Measurements from ENCODE around the gene HSPB6. TPM values are rescaled to one million over a fixed set of nuclear protein-coding genes. Genes with fewer than 3 reads are reported as not detected.
A peak's percentile ranks its signal among the peaks of the same experiment; 100 is the strongest.

HSPB6 gene
- total RNA-seq, 1 donor from 2014 or later, result 21.7 TPM

- peaks cover 10% of the 10 kb centered on the region for H3K4me1 Mint-ChIP-seq
- DNase-seq (ENCODE audit: low spot score in 2 of 2, unreplicated experiment in 2 of 2), result no peak
Observed at GRCh38 chr19:35722897-35723296, 33.9 kb downstream of the HSPB6 start.

GRCh38 chr19:35722461-35722860 lies 34.4 kb downstream of the HSPB6 start:
- Mint-ChIP-seq H3K27ac (no peak overlapping the region), H3K36me3 (peaks cover 31% of the 10 kb centered on the region), H3K4me3 (no peak overlapping the region), H3K4me1 (peaks cover 10% of the 10 kb centered on the region), H3K9me3 (no peaks in the 10 kb centered on the region), H3K27me3 (ENCODE audit: low read depth) (no peaks in the 10 kb centered on the region)
- DNase-seq (ENCODE audit: low spot score in 2 of 2, unreplicated experiment in 2 of 2), result no peak
- no peak for TF ChIP-seq CTCF (IDR thresholded peaks at IDR 0.05; ENCODE audit: unreplicated experiment)

More at GRCh38 chr19:35722897-35723296, 33.9 kb downstream of the HSPB6 start:
- no peak overlapping the region for H3K4me3 Mint-ChIP-seq
- peaks cover 31% of the 10 kb centered on the region for H3K36me3 Mint-ChIP-seq
- no peaks in the 10 kb centered on the region for H3K27me3 Mint-ChIP-seq (ENCODE audit: low read depth)
- no peak for TF ChIP-seq CTCF (IDR thresholded peaks at IDR 0.05; ENCODE audit: unreplicated experiment)
- no peak overlapping the region for H3K27ac Mint-ChIP-seq
- H3K9me3 Mint-ChIP-seq, result no peaks in the 10 kb centered on the region

GRCh38 chr19:35721374-35721773 lies 35.5 kb downstream of the HSPB6 start:
- Mint-ChIP-seq H3K4me1 (peaks cover 13% of the 10 kb centered on the region), H3K36me3 (peaks cover 24% of the 10 kb centered on the region), H3K27ac (no peak overlapping the region), H3K27me3 (ENCODE audit: low read depth) (no peaks in the 10 kb centered on the region), H3K4me3 (peak overlapping the region; percentile 15), H3K9me3 (no peaks in the 10 kb centered on the region)
- no peak for DNase-seq (ENCODE audit: low spot score in 2 of 2, unreplicated experiment in 2 of 2)
- TF ChIP-seq CTCF (IDR thresholded peaks at IDR 0.05; ENCODE audit: unreplicated experiment), result no peak

DNA sequence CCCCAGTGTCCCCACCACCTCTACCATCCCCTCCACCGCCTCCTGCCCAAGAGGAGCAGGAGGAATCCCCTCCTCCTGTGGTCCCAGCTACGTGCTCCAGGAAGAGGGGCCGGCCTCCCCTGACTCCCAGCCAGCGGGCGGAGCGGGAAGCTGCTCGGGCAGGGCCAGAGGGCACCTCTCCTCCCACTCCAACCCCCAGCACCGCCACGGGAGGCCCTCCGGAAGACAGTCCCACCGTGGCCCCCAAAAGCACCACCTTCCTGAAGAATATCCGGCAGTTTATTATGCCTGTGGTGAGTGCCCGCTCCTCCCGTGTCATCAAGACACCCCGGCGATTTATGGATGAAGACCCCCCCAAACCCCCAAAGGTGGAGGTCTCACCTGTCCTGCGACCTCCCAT lies 36.2 kb downstream of the HSPB6 start:
- Mint-ChIP-seq H3K27ac (no peak overlapping the region), H3K9me3 (no peaks in the 10 kb centered on the region), H3K4me3 (no peak overlapping the region), H3K27me3 (ENCODE audit: low read depth) (no peaks in the 10 kb centered on the region), H3K4me1 (peaks cover 20% of the 10 kb centered on the region), H3K36me3 (peaks cover 17% of the 10 kb centered on the region)
- no peak for DNase-seq (ENCODE audit: low spot score in 2 of 2, unreplicated experiment in 2 of 2)
- TF ChIP-seq CTCF (IDR thresholded peaks at IDR 0.05; ENCODE audit: unreplicated experiment), result no peak

DNA sequence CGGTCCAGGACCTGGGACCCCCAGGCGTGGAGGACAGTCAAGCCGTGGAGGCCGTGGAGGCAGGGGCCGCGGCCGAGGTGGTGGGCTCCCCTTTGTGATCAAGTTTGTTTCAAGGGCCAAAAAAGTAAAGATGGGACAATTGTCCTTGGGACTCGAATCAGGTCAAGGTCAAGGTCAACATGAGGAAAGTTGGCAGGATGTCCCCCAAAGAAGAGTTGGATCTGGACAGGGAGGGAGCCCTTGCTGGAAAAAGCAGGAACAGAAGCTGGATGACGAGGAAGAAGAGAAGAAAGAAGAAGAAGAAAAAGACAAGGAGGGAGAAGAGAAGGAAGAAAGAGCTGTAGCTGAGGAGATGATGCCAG lies 36.7 kb downstream of the HSPB6 start:
- Mint-ChIP-seq H3K27me3 (ENCODE audit: low read depth) (no peaks in the 10 kb centered on the region), H3K4me3 (peak overlapping the region; percentile 18), H3K9me3 (no peaks in the 10 kb centered on the region), H3K27ac (no peak overlapping the region), H3K36me3 (peaks cover 13% of the 10 kb centered on the region), H3K4me1 (peaks cover 21% of the 10 kb centered on the region)
- no peak for DNase-seq (ENCODE audit: low spot score in 2 of 2, unreplicated experiment in 2 of 2)
- TF ChIP-seq CTCF (IDR thresholded peaks at IDR 0.05; ENCODE audit: unreplicated experiment), result no peak
